ENCODE data around the gene CEP19. TPM values are rescaled to one million over a fixed set of nuclear protein-coding genes. Genes with fewer than 3 reads are reported as not detected.

Gene CEP19
- total RNA-seq, 1 donor from 2014 or later: 5.8 TPM

- intact Hi-C loops (cut with micrococcal nuclease): no loop called here
These were observed 44.8 kb downstream of the CEP19 start for GRCh38 chr3:196667056-196667825.

DNA sequence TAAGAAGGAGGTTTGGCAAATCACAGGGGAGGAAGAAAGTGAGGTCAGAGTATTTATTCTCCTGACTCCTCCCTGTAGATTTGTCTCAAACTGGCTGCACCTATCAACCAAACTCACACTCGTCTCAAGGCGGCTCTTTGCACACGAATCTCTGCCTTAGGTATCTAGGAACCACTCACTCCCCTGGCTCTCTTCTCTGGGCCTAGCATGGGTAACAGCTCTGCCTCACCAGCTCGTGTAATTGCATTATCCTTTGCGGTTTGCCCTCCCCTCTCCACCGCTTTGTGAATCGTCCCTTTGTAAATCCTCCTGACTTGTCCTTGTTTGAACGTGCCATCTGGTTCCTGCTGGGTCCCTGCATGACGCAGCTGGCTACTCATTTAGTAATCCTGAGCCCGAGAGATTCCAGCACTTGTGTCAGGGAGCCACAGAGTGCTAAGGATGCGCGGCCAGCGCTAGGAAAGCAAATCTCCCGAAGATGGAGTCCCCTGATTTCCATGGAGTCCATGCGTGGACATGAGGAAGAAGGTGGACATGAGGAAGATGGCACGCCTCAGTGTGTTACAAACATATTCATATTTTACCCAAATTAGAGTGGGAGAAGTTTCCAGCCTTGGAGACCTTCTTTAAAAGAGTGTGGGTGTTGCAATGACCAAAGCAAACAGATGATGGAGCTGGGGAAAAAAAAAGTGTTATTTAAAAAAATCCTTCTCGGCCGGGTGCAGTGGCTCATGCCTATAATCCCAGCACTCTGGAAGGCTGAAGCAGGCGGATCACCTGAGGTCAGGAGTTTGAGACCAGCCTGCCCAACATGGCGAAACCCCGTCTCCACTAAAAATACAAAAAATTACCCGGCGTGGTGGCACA, 45.8 kb downstream of the CEP19 start:
- intact Hi-C loops (cut with micrococcal nuclease): no loop called here

GRCh38 chr3:196662711-196663571, 49.1 kb downstream of the CEP19 start:
- intact Hi-C loops (cut with micrococcal nuclease): no loop called here

- intact Hi-C loops (cut with micrococcal nuclease): no loop called here
These were observed 50.0 kb downstream of the CEP19 start for GRCh38 chr3:196662033-196662432.

DNA sequence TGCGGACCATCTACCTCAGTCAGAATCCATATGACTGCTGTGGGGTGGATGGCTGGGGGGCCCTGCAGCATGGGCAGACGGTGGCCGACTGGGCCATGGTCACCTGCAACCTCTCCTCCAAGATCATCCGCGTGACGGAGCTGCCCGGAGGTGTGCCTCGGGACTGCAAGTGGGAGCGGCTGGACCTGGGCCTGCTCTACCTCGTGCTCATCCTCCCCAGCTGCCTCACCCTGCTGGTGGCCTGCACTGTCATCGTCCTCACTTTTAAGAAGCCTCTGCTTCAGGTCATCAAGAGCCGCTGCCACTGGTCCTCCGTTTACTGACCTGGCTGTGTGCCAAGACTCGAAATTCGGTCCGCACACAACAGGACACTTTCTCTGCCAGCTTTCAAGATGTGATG, 50.6 kb downstream of the CEP19 start:
- intact Hi-C loops (cut with micrococcal nuclease): no loop called here

GRCh38 chr3:196660381-196661166, 51.5 kb downstream of the CEP19 start:
- intact Hi-C loops (cut with micrococcal nuclease): no loop called here

GRCh38 chr3:196659901-196660351, 52.1 kb downstream of the CEP19 start:
- intact Hi-C loops (cut with micrococcal nuclease): no loop called here

Other genes starting within 250 kb of the CEP19 start
- 40.9 and 42.3 TPM in 2 replicates for gene RNF168, start 208.5 kb downstream of the CEP19 start, total RNA-seq
- not detected in 2 replicates for gene SMCO1, start 196.9 kb downstream of the CEP19 start, total RNA-seq
- gene WDR53, start 143.7 kb downstream of the CEP19 start, total RNA-seq: 23.6 and 27.2 TPM in 2 replicates
- gene FBXO45, start 143.6 kb downstream of the CEP19 start, total RNA-seq: 17.9 and 19.4 TPM in 2 replicates
- 85.8 and 87.2 TPM in 2 replicates for gene NRROS, start 72.6 kb downstream of the CEP19 start, total RNA-seq
- 61.6 and 66.9 TPM in 2 replicates for gene PIGX, start 127 bp upstream of the CEP19 start, total RNA-seq
- 99.6 and 101 TPM in 2 replicates for gene PAK2, start 27.6 kb upstream of the CEP19 start, total RNA-seq
- 41.1 and 42.9 TPM in 2 replicates for gene SENP5, start 155.7 kb upstream of the CEP19 start, total RNA-seq
- 64.3 and 65.0 TPM in 2 replicates for gene NCBP2, start 230.3 kb upstream of the CEP19 start, total RNA-seq